RWPE1 (cell line): ENCODE data around the gene CREB1.
A peak's percentile ranks its signal among the peaks of the same experiment; 100 is the strongest.

ENCODE experiments used
- CTCF ChIA-PET: fragments of 350-600 bp; sonication (Branson Sonifier 250); formaldehyde crosslinking; extraction: SDS; loops from one replicate; lab custom pipeline; 2021; lab: Yijun Ruan, JAX
- POLR2A ChIA-PET: fragments of 400-600 bp; formaldehyde crosslinking; extraction: SDS; loops from one replicate; lab custom pipeline; 2020; ENCODE audit warnings: antibody characterized with exemption; ENCODE audit not compliant: low non-redundant PET; lab: Yijun Ruan, JAX
- DNase-seq: peaks from one replicate; pipeline ENCODE4 v3.0.0; 2012; ENCODE audit warnings: low spot score
- H3K27ac ChIP-seq: fragments of 450-650 bp; 2 replicates; pipeline ENCODE4 v1.5.1; 2017
- TF ChIP-seq, protein P1 (sequence below): fragments of 450-650 bp; conservative IDR thresholded peaks from 2 replicates; pipeline ENCODE4 v1.5.1; 2017; ENCODE audit warnings: low read depth, mild to moderate bottlenecking

The CREB1 gene

DNA sequence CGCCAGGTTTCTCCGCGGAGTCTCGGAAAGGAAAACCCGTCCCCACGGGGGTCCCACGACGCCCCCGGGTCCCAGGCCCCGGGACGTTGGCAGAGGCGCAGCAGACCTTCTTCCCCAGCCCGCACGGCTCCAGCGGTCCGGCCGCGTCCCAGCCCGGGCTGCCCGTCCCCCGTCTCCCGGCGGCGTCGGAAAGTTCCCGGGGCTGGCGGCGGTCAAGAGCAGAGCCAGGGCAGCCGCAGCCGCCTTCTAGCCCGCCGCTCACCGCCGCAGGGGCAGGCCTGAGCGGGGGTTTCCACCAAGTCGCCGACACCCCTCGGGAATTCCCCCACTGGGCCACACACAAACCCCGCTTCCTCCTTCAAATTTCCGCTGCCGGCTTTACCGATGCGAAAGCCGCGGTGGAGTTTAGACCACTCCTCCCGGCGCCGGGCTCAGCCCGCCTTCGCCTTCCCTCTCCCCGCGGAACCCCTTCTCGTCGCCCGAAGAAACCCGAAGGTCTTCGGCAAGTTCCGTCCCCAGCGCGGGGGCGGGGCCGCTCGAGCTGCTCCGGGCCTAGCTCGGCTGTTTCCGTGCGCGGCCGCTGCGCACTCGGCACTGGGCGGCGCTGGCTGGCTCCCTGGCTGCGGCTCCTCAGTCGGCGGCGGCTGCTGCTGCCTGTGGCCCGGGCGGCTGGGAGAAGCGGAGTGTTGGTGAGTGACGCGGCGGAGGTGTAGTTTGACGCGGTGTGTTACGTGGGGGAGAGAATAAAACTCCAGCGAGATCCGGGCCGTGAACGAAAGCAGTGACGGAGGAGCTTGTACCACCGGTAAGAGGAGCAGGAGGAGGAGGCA, at the start of gene CREB1:
TSS of gene CREB1 (plus strand) at position 633 of the 830 bp plus-strand sequence. CDS start 25,674 bp downstream, outside the sequence.
- H3K27ac ChIP-seq: peak within 1 kb of the TSS; percentile 99
- POLR2A ChIA-PET: interaction anchor here (0.7 to 0.8 kb wide), 2 partner anchors 22 to 91 kb away, joined by 3 read pairs; no protein-coding TSS in a partner anchor
- TF ChIP-seq, protein P1, sequence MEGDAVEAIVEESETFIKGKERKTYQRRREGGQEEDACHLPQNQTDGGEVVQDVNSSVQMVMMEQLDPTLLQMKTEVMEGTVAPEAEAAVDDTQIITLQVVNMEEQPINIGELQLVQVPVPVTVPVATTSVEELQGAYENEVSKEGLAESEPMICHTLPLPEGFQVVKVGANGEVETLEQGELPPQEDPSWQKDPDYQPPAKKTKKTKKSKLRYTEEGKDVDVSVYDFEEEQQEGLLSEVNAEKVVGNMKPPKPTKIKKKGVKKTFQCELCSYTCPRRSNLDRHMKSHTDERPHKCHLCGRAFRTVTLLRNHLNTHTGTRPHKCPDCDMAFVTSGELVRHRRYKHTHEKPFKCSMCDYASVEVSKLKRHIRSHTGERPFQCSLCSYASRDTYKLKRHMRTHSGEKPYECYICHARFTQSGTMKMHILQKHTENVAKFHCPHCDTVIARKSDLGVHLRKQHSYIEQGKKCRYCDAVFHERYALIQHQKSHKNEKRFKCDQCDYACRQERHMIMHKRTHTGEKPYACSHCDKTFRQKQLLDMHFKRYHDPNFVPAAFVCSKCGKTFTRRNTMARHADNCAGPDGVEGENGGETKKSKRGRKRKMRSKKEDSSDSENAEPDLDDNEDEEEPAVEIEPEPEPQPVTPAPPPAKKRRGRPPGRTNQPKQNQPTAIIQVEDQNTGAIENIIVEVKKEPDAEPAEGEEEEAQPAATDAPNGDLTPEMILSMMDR: no peak
- peak; percentile 94 for DNase-seq
- CTCF ChIA-PET: no interaction called here

GRCh38 chr2:207480521-207481040, 49.2 kb upstream of the CREB1 start:
- DNase-seq: no peak
- ChIA-PET POLR2A (no interaction called here), CTCF (no interaction called here)
- TF ChIP-seq, protein P1: no peak
- H3K27ac ChIP-seq: no peak overlapping the region

DNA sequence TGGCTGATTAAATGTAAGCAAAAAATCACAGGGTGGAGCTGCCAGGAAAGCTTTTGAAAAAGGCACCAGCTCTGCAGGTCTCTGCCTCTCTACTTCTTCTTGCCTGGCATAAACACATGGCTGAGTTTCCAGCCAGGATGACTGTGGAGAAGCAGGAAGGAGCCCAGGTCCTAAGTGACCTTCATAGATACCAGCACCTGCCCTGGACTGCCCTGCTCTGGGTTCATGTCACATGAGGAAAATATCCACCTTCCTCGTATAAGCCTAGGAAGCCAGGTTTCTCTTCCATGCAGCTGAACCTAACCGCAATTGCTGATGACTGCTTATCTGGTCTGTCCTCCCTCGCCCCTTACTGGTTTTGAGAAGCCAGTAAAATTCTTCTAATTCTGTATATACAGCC, 47.8 kb upstream of the CREB1 start:
- H3K27ac ChIP-seq: no peak overlapping the region
- no peak for DNase-seq
- POLR2A ChIA-PET: no interaction called here
- TF ChIP-seq, protein P1: no peak
- CTCF ChIA-PET: no interaction called here

- H3K27ac ChIP-seq: no peak overlapping the region
- DNase-seq: no peak
- TF ChIP-seq, protein P1: no peak
- ChIA-PET POLR2A (no interaction called here), CTCF (no interaction called here)
Measured at GRCh38 chr2:207482630-207483029, 47.1 kb upstream of the CREB1 start.

GRCh38 chr2:207483066-207483465, 46.7 kb upstream of the CREB1 start:
- POLR2A ChIA-PET: no interaction called here
- DNase-seq: no peak
- TF ChIP-seq, protein P1: no peak
- CTCF ChIA-PET: no interaction called here
- H3K27ac ChIP-seq: no peak overlapping the region

DNA sequence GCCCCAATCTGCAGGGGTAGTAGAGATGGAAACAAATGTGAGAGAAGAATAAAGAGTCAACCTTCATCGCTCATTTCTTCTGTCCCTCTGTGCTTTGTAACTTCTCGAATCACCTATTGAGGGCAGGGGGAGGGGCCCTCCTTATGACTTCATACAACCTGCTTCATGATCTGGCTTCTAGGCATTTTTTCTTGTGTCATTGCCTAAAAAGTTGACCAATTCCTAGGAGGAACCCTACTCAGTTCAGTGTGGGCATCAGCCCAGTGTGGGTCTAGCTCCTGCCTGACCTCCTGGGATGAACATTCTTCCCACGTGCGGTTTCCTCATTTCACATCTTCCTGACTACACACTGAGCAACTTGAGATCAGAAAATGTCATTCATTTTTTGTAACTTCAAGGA, 46.3 kb upstream of the CREB1 start:
- TF ChIP-seq, protein P1: no peak
- CTCF ChIA-PET: no interaction called here
- H3K27ac ChIP-seq: no peak overlapping the region
- POLR2A ChIA-PET: no interaction called here
- no peak for DNase-seq
